Measurements from ENCODE around the gene SMARCD3.

Gene SMARCD3

GRCh38 chr7:151246851-151247580 is 1.5 kb downstream of the SMARCD3 start:
- no peak for DNase-seq

GRCh38 chr7:151246102-151246850 is 2.2 kb downstream of the SMARCD3 start:
- no peak for DNase-seq

GRCh38 chr7:151245360-151246101 is 3.0 kb downstream of the SMARCD3 start:
- peak; percentile 93 for DNase-seq

- no peak for DNase-seq
Observed at GRCh38 chr7:151244841-151245346, 3.6 kb downstream of the SMARCD3 start.

GRCh38 chr7:151244196-151244840 is 4.2 kb downstream of the SMARCD3 start:
- DNase-seq, result no peak

- no peak for DNase-seq
Observed at GRCh38 chr7:151243408-151244195, 4.9 kb downstream of the SMARCD3 start.

GRCh38 chr7:151243045-151243349 is 5.5 kb downstream of the SMARCD3 start:
- no peak for DNase-seq

- no peak for DNase-seq
Observed at GRCh38 chr7:151242159-151243044, 6.1 kb downstream of the SMARCD3 start.

- DNase-seq, result no peak
Observed at GRCh38 chr7:151241755-151242096, 6.8 kb downstream of the SMARCD3 start.

GRCh38 chr7:151240942-151241754 is 7.3 kb downstream of the SMARCD3 start:
- DNase-seq, result no peak

- DNase-seq, result no peak
Observed at GRCh38 chr7:151240536-151240935, 8.0 kb downstream of the SMARCD3 start.

- no peak for DNase-seq
Observed at GRCh38 chr7:151239837-151240459, 8.5 kb downstream of the SMARCD3 start.

GRCh38 chr7:151238924-151239836 is 9.3 kb downstream of the SMARCD3 start:
- DNase-seq, result no peak

- no peak for DNase-seq
Observed at GRCh38 chr7:151238190-151238810, 10.2 kb downstream of the SMARCD3 start.

- DNase-seq, result no peak
Observed at GRCh38 chr7:151237244-151238189, 11.0 kb downstream of the SMARCD3 start.

GRCh38 chr7:151236406-151236805 is 12.1 kb downstream of the SMARCD3 start:
- no peak for DNase-seq

Data from 8988T (cell line).